Pericardium fibroblast (primary cell): ENCODE results near the gene AASDHPPT. TPM values are rescaled to one million over a fixed set of nuclear protein-coding genes. Genes with fewer than 3 reads are reported as not detected.

ENCODE experiments used
- total RNA-seq: library from RNA; depleted of rRNA; stranded (reverse); fragments of >200 nt; gene quantifications from 2 replicates; pipeline ENCODE4 v1.2.3, GENCODE V29; 2015

The AASDHPPT gene, protein sequence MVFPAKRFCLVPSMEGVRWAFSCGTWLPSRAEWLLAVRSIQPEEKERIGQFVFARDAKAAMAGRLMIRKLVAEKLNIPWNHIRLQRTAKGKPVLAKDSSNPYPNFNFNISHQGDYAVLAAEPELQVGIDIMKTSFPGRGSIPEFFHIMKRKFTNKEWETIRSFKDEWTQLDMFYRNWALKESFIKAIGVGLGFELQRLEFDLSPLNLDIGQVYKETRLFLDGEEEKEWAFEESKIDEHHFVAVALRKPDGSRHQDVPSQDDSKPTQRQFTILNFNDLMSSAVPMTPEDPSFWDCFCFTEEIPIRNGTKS
- 39.0 and 52.3 TPM in 2 replicates for total RNA-seq

DNA sequence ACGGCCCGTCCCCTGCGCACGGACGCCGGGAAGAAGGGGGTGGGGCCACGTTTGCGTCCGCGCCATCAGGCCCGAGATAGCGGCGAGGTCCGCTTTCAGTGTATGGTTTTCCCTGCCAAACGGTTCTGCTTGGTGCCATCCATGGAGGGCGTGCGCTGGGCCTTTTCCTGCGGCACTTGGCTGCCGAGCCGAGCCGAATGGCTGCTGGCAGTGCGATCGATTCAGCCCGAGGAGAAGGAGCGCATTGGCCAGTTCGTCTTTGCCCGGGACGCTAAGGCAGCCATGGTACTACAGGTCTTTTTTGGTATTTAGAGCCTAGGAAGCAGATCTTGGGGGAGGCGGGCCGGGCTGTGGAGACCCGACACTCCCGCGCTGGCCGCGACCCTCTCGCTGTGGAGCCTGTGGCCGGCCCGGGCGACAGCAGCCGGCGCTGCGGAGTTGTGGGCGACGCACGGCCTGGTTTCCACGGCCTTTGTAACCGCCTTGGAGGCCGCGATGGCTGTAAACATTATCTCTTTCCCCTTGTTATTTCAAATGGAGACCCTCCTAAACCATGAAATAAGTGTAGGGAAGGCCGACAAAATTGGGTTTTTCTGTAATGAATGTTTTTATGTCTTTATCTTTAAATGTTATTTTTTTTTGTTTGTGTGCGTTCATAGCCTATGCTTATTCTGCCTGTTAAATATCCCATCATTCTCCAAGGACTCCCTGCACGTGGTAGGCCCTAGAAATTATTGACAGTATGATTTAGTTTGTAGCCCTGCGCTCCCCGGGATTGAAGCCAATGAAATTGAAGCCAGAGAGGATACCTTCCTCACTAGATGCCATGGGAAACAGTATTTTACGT is at the start of gene AASDHPPT:
TSS of gene AASDHPPT (plus strand) at position 54 of the 847 bp plus-strand sequence. CDS start at position 103, 49 bp downstream.

DNA sequence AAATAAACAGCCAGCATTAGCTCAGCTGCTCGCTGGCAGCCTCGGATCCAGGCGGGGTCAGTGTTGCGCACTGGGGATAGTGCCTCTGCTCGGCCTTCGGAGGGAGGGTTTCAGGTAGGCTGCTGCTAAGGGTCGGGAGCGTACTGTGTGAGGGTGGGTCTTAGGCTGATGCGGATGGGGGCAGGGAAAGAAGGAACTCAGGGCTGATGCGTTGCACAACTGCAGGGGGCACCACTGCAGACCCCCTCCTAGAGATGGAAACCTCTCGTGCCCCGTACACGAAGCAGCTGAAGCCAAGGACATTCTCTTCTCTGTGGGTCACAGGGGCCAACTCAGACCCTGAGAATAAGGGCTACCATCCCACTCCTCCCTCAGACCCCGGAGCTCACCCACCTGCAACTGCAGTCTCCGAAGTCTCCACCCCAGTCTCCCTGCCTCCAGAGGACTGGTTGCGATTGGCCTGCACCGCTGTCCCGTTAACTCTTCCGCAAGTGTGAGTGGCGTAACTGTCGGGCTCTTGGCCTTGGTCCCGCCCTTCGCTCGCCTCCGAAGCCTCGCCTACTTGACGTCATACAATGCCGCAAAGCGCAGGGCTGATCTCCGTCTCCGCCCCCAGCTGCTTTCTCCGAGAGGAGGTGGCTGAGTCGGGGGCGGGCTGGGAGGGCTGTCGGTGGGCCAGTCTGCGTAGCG is 398 bp upstream of the AASDHPPT start, which contains the start of gene KBTBD3:
TSS of gene KBTBD3 (minus strand) at position 429 of the 690 bp plus-strand sequence. CDS start 18,250 bp downstream, outside the sequence.

Other genes with a start within 250 kb of the AASDHPPT start
- 10.8 and 15.2 TPM in 2 replicates for gene MSANTD4, start 55.4 kb upstream of the AASDHPPT start, total RNA-seq
- 0.47 and 0.85 TPM in 2 replicates for gene KBTBD3, start 315 bp upstream of the AASDHPPT start, total RNA-seq